H4 (cell line): ENCODE measurements around the gene MGMT. TPM values are rescaled to one million over a fixed set of nuclear protein-coding genes. Genes with fewer than 3 reads are reported as not detected.

ENCODE experiments used
- DNase-seq: peaks from one replicate; pipeline ENCODE4 v3.0.0-alpha.2; 2015; ENCODE audit warnings: low spot score
- total RNA-seq: library from RNA; depleted of rRNA; stranded (reverse); fragments of >200 nt; shearing (Covaris generic); gene quantifications from 2 replicates; pipeline ENCODE4 v1.2.3, GENCODE V29; 2014

The MGMT gene
- total RNA-seq, 1 experiment from 2014 or later = 12.5 TPM

DNA sequence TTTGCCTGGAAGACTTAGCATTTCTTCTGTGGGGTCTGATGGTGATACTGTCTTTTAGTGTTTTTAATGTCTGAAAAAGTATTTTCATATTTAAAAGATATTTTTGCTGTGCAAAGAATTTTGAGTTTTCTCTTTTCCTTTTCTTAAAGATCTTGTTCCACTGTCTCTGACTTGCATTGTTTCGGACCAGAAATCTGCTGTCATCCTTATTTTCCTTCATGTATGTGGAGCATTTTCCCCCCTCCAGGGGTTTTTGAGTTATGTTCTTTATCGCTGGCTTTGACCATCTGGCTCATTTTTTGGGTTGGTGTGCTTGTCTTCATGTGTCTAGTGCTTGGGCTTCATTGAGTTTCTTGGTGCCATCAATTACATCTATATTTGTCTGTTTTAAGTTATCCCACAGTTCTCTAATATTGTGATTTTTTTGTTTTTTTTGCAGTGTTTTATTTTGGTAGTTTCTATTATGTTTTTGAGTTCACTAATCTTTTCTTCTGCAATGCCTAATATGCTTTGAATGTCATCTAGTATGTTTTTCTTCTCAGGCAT is 119.9 kb downstream of the MGMT start:
- no peak for DNase-seq

DNA sequence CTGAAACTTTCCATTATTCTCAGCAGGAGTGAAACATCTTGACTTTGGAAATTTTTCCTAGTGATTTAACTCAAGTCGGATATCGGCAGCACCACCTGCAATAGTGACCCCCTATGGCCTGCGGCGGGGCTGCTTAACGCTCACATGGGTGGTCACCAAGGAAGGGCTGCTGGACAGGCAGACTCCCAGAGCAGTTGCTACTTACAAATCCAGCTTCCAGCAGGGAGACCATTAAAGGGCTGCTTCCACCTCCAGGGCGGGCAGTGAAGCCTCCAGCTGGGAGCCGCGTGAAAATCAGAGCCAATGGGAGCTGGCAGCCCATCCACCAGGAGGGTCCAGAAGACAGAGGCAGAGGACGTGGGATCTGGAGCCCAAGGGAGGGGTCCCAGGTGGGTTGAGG is 122.5 kb downstream of the MGMT start:
- DNase-seq = no peak

DNA sequence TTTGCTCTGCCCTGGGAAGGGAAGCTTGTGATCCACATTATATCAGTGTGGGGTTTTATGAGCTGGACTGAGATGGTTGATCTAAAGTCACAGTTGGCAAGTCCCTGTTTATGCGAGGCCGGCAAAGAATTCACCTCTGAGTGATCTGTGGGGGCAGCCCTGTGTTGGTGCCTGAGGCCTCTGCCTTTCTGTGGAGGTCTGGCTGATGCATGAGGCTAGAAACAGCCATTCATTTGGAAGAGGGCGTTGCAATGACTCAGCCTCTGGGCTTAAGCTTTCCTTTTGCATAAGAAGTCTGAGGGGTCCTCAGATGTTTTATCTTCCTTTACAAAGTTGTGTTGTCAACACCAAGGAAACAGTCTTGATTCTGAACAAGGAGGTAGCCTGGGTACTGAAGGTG is 126.9 kb downstream of the MGMT start:
- no peak for DNase-seq

DNA sequence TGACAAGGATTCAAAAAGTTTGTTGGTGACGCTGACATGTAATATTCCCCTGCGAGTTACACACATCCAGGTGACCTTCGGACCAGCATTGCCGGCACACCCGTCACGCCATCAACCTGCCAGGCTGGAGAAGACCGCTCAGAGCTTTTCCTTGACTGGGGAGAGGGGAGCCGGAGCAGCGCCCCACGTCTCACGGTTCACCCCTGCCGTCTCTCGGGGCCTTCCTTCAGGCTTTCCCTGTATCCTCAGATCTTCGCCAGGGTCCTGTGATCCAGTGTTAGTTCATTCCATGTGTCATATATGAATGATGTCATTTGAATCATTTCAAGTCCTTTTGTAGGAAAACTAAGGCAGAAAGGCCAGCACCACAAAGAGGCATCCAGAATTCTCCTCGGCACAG is 127.8 kb downstream of the MGMT start:
- no peak for DNase-seq

DNA sequence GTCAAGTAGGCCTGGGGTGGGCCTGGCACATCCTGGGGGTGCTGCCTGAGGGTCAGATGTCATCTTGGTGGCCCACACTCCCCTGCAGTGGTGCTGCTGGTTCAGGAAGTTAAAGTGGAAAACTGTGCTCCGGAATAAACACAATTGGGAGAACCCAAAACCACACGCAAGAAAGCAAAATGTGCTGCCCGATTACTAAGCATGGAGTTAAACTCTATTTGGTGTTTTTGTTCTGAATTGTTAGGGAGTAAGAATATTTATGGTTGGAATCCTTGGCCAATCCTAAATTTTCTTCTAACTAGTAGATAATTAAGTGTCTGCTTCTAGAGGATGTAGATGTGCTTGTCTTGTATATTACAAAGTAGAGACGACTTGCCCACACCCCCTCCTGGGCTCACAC is 131.4 kb downstream of the MGMT start:
- no peak for DNase-seq

DNA sequence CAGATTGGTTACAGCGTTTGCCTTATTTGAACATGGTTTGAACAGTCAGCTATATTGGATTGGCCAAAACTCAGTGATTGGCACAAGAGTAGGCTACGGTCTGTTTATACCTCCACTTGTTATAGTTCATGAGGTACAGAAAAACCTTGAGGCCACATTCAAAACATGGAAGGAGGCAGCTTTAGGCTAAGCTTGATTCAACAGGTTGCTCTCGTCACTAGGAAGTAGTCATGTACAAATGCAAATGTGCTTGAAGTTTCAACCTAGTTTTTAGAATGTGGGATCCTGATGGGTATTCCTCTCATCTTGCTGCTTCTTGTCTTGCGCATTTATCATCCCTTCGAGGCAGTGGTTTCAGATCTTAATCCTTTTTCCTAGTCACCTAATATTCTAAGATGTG is 132.1 kb downstream of the MGMT start:
- no peak for DNase-seq

DNA sequence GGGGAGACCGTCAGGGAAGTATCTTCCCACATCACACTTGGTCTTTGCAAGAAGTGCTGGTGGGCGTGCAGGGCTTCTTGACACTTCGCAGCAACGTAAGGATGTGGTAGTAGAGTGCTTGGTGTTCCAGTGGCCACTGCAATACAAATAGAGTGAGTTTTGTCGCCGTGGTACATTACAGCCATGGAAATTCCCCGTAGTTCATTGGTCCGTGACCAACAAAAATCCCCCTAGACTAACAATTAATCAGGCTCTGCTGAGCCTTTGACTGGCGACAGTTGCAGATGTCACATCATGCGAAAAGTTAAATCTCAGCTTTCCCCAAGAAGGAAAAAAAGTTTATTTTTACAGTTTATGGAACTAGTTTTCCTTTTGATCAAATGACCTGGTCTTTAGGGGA is 134.7 kb downstream of the MGMT start:
- no peak for DNase-seq

DNA sequence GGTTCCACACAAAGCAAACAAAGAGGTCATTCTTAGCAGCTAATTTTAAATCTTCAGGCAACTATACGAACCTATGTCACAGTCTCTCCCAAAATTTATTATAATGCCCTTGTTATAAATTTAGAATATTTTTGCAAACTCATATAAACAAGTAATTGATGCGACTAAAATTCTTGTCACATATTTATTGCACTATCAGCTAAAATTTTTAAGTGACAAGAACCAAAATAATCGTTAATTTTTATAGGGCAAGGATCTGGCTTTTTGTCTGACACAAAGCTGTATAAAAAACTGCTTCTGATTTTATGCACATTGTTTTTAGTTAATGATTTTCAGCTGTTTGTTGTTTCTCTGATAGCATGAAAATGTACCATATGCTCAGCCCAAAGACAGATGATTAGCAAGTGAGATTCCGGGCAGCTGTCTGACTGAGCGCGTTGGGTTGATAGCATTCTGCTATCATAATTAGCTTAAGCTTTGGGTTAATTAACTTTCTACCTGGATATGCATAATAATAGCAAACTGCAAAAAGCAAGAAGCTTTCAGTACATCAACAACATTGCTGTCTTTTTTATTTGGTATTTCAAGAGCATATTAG is 136.0 kb downstream of the MGMT start:
- DNase-seq = no peak

DNA sequence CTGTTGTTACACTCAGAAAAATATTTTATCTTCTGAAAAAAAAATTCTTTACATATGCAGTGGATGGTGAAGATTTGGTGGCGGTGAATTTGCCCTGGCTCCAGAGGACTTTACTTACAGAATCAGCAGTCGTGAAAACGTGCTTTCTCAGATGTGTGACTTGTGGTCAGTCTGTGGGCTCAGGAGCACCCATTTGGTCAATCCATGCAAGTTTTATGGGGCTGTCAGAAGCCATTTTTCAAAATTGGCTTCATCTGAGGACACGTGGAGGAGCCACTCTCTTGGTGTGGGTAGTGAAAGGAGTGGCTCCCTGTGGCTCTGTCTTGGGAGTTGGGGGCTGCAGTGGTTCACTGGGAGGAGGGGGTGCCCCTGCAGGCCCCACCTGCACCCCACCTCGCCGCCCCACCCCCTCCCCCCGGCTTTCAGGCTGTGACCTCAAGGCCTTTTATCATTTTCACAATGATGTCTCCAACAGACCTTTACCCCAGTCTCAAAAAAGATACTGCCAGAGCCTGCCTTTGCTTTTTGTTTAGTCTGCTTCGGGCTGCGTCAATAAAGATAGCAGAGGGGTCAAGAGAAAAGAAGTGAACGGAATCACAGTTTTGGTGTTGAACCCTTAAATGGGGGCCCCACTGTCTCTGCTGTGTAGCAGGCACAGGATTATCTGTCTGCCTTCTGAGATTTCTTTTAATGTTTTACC is 137.4 kb downstream of the MGMT start:
- DNase-seq = no peak

DNA sequence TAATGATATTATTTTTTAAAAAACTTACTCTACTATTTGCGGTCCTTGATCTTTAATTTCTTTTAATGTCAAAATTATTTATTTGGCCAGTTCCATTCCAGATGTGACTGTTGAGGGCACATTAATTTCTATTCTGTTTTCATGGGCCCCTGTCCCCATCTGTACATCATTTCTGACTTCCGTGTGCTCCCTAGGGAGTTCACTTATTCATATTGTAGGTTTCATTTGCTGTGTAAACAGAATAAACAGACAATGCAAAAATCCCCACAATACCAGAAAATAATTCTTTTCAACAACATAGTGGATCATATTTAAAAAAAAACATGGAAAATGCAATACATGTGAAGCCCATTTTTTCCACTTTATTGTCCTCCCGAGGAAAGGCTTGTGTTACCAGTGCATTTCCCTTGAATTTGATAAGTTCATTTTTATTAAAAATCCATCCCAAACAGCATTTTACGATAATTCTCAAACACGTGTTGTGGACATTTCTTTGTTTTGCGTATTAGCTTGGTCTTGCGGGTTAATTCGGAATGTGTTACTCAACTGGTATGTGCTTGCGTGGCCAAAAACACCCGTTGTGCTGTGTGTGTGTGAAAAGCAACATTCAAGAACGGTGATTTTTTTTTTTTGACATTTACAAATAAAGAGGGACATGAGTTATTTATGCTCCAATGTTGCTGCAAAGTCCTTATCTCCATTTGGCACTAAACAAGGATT is 138.4 kb downstream of the MGMT start:
- no peak for DNase-seq

DNA sequence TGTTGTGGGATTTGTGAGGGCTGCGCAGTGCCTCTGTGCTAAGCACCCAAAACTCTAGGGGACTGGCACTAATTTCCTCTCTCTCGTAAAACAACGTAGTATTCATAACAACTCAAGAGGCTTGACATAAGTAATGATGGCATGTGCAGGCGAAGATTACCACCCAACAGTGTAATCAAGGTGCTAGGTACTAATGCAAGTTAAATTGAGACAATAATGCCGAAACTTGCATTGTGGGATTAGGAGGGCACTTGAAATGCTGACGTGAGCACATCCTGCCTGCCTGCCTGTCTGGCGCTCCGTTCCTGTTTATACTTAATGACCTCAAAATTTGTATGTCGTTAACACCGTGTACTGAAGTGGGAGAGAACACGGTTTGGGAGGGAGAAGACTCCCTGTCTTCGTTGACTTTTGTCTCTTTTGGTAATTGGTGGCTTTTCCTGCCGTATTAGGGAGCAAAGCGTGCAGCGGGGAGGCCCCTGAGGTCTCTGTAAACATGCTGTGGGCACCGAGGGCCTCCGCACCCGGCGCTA is 139.0 kb downstream of the MGMT start:
- peak; percentile 19 for DNase-seq

DNA sequence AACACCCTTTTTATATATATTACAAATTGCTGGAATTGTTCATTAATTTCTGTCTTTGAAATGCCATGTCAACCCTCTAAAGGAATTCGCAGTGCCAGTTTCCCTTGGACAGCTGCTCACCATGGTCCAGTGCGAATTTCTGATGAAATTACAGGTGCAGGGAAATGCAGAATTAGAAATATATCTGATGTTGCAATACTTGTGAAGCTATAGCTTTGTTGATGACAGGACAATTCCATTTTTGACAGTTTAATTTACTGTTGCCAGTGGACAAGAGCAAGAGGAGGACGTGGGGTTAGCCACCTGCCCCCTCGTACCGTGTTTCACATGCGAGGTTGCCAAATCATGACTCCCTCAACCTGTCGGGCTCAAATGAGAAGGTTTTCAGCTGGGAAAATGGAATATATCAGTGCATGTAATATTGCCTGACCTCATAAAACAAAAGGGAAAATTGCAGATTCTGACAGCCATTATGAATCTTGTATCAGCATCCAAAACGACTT is 140.6 kb downstream of the MGMT start:
- DNase-seq = no peak

DNA sequence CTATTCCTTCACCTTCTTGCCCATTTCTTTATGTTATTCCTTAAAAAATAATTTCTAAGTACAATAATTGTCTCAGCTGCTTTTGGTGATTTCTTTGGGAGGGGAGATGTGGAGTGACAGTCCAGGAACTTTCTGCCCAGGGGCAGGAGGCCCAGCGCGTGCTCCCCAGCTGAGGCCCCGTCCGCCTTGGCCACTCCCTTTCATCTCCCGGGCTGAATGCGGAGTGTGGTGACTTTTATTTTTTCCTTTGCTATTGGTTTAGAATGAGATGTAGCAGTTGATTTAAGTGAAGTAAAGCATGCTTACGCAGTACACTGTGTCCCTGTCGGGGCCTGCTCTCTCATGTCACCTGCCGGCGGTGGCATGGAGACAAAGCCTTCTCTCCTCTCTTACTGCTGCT is 141.6 kb downstream of the MGMT start:
- DNase-seq = no peak

DNA sequence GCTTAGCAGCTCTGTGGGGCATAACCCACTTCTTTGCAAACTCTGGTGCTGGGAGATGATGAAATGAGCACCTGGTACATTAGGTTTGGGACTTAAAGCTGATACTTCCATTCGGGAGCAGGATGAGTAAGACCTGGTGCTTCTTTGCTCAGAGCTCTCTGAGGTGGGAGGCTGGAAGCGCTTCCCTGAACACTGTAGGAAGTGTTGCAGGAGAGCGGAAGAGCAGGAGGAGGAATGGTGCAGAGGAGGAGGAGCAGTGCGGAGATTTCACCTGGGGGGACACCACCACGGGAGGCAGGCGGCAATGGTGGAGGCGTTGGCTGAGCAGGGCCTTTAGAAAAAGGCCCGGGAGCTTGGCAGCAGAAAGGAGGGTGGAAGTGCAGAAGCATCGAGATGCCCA is 142.5 kb downstream of the MGMT start:
- no peak for DNase-seq

DNA sequence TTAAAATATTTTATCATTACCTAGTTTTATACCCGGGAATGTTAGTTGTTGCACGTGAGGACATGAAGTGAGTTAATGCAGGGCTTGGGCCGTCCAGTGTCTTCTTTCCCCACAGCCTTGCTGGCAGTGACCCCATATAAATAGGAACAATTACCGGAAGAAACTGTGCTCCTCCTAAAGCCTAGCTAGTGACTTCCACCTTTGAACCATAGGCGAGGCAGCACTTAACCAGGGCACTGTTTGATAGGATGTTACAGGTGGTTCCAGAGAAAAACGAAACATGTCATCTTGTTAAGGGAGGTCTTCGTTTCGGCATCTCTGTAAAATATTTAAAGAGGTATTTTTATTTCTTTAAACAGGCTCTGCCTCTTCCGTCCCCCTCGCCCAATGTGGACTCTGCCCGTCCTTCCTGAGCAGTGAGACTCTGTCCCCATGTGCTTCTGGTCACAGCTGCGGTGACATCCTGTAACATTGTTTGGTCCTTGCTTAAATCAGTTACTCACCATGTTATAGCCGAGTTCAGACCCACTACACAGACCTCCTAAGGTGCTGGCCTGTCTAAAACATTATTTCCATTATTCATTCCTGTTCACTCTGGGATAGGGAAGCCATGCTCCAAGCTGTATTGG is 145.6 kb downstream of the MGMT start:
- DNase-seq = no peak

DNA sequence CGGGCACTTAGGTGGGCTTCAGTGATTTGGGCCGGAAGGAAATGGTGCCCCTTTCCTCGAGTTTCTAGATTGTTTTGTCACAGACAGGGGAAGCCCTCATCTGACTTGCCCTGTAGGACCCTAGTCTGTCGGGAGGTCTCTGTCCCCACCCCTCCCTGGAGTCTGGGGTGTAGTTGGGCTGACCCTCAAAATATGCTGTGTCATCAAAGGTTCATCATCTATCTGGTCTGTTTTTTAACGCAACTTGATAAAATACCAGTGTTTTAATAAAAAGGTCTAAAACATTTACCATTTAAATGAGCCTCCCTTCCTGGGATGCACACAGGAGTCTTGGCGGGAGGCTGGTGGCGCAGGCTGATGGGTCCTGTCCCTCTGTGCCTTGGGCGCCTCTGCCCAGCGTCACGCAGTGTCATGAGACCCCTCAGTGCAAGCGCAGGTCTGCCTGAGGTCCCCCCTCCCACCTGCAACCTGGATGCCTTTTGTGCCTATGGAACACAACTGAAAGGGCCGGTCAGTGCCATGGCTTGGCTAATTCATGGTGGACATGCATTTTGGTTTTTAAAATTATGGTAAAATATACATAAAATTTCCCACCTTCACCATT is 146.4 kb downstream of the MGMT start:
- no peak for DNase-seq

DNA sequence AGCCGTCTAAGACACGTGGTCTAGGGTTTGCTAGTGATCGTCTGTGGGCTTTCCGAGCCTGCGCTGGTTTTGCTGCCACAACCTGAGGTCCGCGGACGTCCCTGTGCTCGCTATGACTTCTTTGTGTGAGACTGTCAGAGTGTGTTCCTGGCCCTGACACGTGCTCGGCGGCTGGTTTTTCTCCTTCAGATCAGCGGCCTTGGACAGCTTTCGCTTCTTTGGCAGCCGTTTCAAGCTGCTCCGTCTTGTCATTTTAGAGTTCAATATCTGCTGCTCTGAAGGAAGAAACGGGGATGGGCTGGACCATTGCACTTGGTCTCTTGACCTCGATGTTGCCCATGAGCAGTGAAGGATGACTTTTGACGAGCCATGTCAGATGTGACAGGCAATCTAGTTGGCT is 147.3 kb downstream of the MGMT start:
- DNase-seq = no peak

DNA sequence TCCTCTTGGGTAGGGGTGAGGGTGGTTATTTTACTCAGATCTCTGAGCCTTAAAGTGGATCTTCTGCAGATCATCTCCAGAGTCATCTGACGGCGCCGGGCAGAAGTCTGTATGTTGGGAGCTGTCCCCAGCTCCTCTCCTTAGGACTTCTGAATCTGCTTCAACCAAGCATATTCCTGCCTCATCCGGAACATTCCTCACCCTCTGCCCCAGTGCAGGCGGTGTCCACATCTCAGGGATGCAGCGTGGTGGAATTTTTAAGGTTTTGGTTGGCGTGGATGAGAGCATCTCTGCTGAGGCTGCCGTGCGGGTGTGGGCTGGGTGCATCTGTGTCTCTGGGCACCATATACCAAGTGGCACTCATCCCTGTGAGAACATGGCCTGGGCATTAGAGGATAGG is 148.3 kb downstream of the MGMT start:
- no peak for DNase-seq

DNA sequence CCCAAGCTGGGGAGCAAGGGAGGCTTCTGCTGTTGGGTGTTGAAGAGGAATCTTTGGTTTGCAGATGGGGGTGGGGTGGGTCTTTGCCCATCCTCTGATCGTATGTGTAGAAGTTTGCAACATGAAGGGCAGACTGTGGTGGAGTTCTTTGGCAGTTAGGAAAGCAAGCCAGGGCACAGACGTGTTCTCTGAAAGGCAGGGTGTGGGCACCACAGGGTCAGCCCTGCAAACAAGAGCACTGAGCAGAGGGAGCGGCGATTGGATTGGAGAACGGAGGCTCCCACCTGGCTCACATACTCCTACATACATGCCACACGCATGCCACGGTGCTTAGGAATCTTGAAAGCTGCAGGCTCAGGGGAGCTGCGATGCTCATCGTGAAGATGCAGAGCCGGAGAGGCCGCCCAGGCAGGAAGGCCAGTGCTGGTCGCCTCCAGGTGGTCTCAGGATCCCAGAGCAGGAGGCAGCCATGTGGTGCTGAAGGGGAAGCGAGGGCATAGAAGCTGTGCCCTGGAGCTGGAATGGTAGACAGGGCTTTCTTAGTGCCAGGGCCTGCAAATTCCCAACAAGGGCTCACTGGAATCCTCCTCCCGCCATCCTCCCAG is 149.0 kb downstream of the MGMT start:
- no peak for DNase-seq

DNA sequence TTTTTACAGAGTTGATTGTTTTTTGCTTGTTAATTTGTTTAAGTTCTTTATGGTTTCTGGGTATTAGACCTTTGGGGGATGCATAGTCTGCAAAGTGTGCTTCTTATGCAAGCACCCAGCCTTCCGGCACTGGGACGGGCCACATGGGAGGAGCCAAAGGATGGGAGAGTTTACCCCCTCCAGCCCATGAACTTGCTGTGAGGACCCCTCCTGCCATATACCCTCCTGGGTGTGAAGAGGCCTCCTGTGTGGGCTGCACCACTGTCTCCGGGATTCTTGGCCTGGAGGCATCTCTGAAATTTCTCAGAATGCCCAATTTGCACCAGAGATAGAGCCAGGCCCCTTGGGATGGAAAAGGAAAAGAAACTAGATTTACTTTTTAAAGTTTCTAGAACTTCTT is 150.7 kb downstream of the MGMT start:
- DNase-seq = no peak

DNA sequence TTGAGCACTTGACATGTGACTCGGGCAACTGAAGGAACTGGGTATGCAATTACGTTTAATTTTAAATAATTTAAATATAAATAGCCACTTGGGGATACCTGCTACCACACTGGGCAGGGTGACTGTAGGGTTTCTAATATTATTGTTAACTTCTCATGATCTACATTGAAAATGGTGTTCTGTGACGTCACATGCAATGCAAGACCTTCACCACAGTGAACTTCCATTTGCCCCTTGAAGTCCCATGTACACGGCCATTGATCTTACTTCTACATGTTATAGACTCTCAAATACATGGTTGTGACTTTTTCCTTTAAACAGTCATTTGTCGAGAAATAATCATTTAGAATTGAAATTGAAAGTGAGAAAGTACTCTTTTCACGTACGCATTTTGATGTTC is 154.0 kb downstream of the MGMT start:
- no peak for DNase-seq
